Stimulated activated CD4-positive, alpha-beta T cell treated with anti-CD3 and anti-CD28 coated beads, TNF-alpha, amount 100 ng/mL, for 24 hours (primary cell): ENCODE data around the gene RAVER1.
A peak's percentile ranks its signal among the peaks of the same experiment; 100 is the strongest.

ENCODE experiments used
- DNase-seq, 3 experiments: peaks; one replicate each; pipeline ENCODE4 v3.0.0-alpha.2; 2020; ENCODE audit warnings: low read depth in 3 of 3

Gene RAVER1

GRCh38 chr19:10269333-10270179 lies 63.8 kb downstream of the RAVER1 start:
- DNase-seq = peak; percentile 76 to 90 (median 81)

GRCh38 chr19:10268071-10268470 lies 65.3 kb downstream of the RAVER1 start:
- DNase-seq = no peak

GRCh38 chr19:10266706-10267105 lies 66.6 kb downstream of the RAVER1 start:
- DNase-seq = no peak
